Activated CD4-positive, alpha-beta T cell treated with anti-CD3 and anti-CD28 coated beads for 4 hours (primary cell): ENCODE results near the gene VSIG10.
"Not testable (repeated sequence)": the region's sequence is repeated elsewhere in the genome, so short reads cannot be mapped to it uniquely, and the experiment has no call there.

Experiments
- DNase-seq, 2 donors: peaks; one replicate each; pipeline ENCODE4 v3.0.0-alpha.2; 2020

VSIG10 gene

GRCh38 chr12:118029166-118029565 lies 74.6 kb downstream of the VSIG10 start:
- DNase-seq, result no peak

GRCh38 chr12:118025168-118025567 lies 78.6 kb downstream of the VSIG10 start:
- DNase-seq, result no peak

DNA sequence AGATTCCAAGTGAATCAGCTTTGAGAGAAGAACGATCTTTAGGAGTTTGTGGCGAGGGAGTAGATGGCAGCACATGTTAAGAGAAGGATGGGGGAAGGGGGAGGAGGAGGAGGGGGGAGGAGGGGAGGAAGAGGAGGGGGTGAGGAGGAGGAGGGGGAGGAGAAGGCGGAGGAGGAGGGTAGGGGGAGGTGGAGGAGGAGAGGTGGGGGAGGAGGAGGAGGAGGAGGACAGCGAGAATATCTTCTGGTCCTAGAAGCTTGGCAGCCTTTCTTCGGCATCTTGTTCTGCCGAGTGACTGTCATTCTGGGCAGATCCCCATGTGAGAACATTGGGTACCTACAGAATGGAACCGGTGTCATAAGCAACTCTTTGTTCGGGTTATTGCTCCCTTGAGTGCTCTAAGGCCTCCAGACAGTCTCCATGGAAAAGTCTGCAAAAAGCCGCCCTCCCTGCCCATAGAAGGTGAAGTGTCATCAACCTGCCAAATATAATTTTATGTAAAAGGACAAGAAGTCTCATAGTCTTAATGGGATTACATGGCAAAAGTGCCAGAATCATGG lies 80.4 kb downstream of the VSIG10 start:
- no peak for DNase-seq

DNA sequence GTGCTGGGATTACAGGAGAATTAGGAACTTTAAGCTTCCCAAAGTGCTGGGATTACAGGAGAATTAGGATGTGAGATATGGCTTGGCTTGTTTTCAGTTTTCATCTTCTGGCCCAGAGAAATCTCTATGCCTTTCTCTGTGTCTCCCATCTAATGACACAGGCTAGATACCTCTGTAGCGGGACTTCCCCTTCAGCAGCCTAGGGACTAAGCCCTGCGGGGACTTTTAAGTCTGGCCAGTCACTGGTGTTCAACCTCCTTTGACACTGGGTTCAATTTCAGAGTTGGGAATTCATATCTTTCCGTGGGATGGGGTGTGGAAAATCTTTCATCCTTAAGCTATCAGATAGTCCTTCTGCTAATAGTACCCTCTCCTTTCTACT lies 81.1 kb downstream of the VSIG10 start:
- no peak for DNase-seq

DNA sequence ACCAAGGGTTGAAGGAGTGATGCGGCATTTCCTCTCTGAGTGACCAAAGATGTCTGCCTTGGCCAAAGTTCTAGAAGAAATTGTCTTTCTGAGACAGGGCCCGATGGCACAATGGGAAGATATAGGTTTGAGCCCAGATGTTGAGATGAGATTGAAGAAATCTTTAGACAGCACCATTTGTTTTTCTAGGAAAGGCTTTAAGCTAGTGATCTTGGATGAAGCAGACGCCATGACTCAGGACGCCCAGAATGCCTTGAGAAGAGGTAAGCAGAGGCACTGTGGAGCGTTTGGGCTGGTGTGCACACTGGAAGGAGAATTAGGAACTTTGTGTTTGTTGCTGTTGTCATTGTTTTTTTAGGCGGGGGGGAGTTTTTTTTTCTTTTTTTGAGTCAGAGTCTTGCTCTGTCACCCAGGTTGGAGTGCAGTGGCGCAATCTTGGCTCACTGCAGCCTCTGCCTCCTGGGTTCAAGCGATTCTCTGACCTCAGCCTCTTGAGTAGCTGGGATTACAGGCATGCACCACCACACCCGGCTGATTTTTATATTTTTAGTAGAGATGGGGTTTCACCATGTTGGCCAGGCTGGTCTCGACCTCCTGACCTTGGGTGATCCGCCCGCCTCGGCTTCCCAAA lies 81.6 kb downstream of the VSIG10 start:
- DNase-seq, result not testable (repeated sequence)

- no peak for DNase-seq
These were observed 83.8 kb downstream of the VSIG10 start for GRCh38 chr12:118020036-118020435.

- no peak for DNase-seq
These were observed 85.9 kb downstream of the VSIG10 start for GRCh38 chr12:118017926-118018325.

DNA sequence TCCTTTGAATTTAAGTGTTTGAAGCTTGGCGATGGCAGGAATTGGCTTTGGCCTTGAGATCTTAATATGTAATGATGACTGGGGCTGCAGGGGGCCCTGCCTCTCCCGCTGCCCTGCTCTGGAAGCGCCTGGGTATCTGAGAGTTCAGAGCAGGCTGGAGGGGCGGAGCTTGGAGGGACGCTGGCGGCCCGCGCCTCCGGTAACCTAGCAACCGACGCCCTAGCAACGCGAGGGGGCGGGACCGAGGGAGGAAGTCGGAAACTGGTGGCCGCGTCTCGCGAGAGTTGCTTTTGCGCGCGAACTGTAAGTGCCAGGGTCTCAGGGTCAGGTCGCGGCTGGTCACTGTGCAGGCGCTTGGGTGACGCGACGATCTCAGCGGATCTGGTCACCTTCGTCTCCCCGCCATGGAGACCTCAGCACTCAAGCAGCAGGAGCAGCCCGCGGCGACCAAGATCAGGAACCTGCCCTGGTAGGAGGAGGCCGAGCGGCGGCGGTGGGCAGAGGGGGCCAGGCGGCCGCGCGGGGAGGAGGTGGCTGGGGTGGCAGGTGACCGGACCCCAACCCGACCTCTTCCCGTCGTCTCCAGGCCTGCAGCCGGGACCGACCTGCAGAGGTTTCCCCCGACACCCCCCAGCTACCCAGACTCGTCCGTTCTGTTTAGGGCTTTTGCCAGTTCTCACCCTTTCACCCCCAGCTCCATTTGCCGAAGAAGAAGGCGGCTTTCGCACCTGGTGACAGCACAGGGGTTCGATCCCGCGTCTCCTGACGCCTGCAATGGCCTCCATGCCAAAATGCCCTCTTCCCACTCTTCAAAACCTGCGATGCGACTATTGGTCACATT lies 87.2 kb downstream of the VSIG10 start, which contains the start of gene RFC5:
Gene RFC5, plus strand, starts transcription at position 280 of the 841 bp plus-strand sequence. Its CDS starts 125 bp downstream, at position 405.
- peak; percentile 98 for DNase-seq

- no peak for DNase-seq
These were observed 87.9 kb downstream of the VSIG10 start for GRCh38 chr12:118015944-118016343.

DNA sequence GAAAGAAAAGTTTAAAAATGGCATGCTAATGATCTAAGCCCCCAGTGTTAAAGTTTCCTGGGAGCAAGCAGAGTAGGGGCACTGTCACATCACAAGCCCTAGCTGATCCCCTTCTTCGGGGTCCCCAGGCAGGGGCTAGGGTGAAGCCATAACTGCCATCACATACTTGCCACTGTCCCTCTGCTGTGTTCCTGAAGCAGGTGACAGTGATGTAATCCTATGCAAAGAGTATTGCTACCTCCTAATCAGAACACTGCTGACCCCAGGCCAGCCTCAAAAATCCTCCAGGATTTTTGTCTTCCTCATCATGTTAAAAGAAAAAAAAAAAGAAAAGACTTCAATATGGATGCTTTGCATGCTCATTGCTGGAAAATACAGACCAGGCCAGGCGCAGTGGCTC lies 88.5 kb downstream of the VSIG10 start:
- DNase-seq, result no peak
